GM23248 (cell line): ENCODE measurements around the gene DUSP7. TPM values are rescaled to one million over a fixed set of nuclear protein-coding genes. Genes with fewer than 3 reads are reported as not detected.
"Not testable (repeated sequence)": the region's sequence is repeated elsewhere in the genome, so short reads cannot be mapped to it uniquely, and the experiment has no call there.

Experiments used
- DNase-seq: peaks from one replicate; pipeline ENCODE4 v3.0.0-alpha.2; 2015
- H2AFZ ChIP-seq: fragments of 200-600 bp; sonication (generic); 2 replicates; pipeline ENCODE4 v1.6.1; 2016; ENCODE audit warnings: antibody characterized with exemption
- H3F3A ChIP-seq: fragments of 200-600 bp; sonication (generic); 2 replicates; pipeline ENCODE4 v1.6.1; 2016; ENCODE audit warnings: mild to moderate bottlenecking, antibody characterized with exemption, mixed run types; ENCODE audit not compliant: insufficient read depth
- H3K27ac ChIP-seq: fragments of 200-600 bp; sonication (generic); 2 replicates; pipeline ENCODE4 v1.5.1; 2016; ENCODE audit warnings: mild to moderate bottlenecking
- H3K27me3 ChIP-seq: fragments of 200-600 bp; sonication (generic); replicated peaks from 2 replicates; pipeline ENCODE4 v1.6.1; 2016; ENCODE audit warnings: mild to moderate bottlenecking; ENCODE audit not compliant: insufficient read depth
- H3K36me3 ChIP-seq: fragments of 200-600 bp; sonication (generic); 2 replicates; pipeline ENCODE4 v1.6.1; 2016; ENCODE audit warnings: low read depth, mild to moderate bottlenecking
- H3K4me1 ChIP-seq: fragments of 200-600 bp; sonication (generic); 2 replicates; pipeline ENCODE4 v1.6.1; 2016; ENCODE audit warnings: mild to moderate bottlenecking; ENCODE audit not compliant: insufficient read depth
- H3K4me2 ChIP-seq: fragments of 200-600 bp; sonication (generic); one replicate; pipeline ENCODE4 v1.6.1; 2016; ENCODE audit warnings: mild to moderate bottlenecking; ENCODE audit not compliant: unreplicated experiment
- H3K4me3 ChIP-seq: fragments of 200-600 bp; sonication (generic); 2 replicates; pipeline ENCODE4 v1.5.1; 2016; ENCODE audit warnings: mild to moderate bottlenecking
- H3K79me2 ChIP-seq: fragments of 200-600 bp; sonication (generic); 2 replicates; pipeline ENCODE4 v1.6.1; 2016; ENCODE audit warnings: mild to moderate bottlenecking; ENCODE audit not compliant: insufficient read depth
- H3K9ac ChIP-seq: fragments of 200-600 bp; sonication (generic); 2 replicates; pipeline ENCODE4 v1.6.1; 2016; ENCODE audit warnings: mild to moderate bottlenecking
- H3K9me2 ChIP-seq: fragments of 200-600 bp; sonication (generic); 2 replicates; pipeline ENCODE4 v1.6.1; 2016; ENCODE audit warnings: mixed run types, mild to moderate bottlenecking, moderate library complexity; ENCODE audit not compliant: insufficient read depth
- H3K9me3 ChIP-seq: fragments of 200-600 bp; sonication (generic); one replicate; pipeline ENCODE4 v1.6.1; 2017; ENCODE audit warnings: low read depth
- H4K20me1 ChIP-seq: fragments of 200-600 bp; sonication (generic); 2 replicates; pipeline ENCODE4 v1.6.0; 2016; ENCODE audit not compliant: insufficient read depth
- EZH2 ChIP-seq: fragments of 200-600 bp; sonication (generic); IDR thresholded peaks from 2 replicates; pipeline ENCODE4 v1.6.1; 2018; ENCODE audit warnings: antibody characterized with exemption, mild to moderate bottlenecking; ENCODE audit not compliant: insufficient read depth, poor library complexity, severe bottlenecking
- EZH2phosphoT487 ChIP-seq: fragments of 200-600 bp; sonication (generic); IDR thresholded peaks from 2 replicates; pipeline ENCODE4 v1.6.1; 2018; ENCODE audit warnings: antibody characterized with exemption, moderate library complexity, mild to moderate bottlenecking, low read depth; ENCODE audit not compliant: insufficient read depth
- WGBS, 2 experiments: methylation state at CpG; one replicate each; pipeline ENCODE4 v1.1.6; 2015 to 2017; ENCODE audit warnings: low lambda C conversion rate in 2 of 2, low coverage in 1 of 2; ENCODE audit errors: missing lambda C conversion rate in 2 of 2; 5-methylcytosine and 5-hydroxymethylcytosine counted together
- in situ Hi-C: fragments of 300-500 bp; cut with MboI; formaldehyde crosslinking; loops from 2 replicates; pipeline ENCODE4 v1.15.0; 2020
- polyA plus RNA-seq: library from polyadenylated mRNA; unstranded; fragments of >200 nt; fragmentation: Nextera tagmentation; extraction: Ambion mirVana; gene quantifications from 2 replicates; pipeline ENCODE4 v1.2.1, GENCODE V29; 2016
- total RNA-seq: library from RNA; depleted of rRNA; stranded (reverse); fragments of >200 nt; shearing (Covaris generic); gene quantifications from 2 replicates; pipeline ENCODE4 v1.2.3, GENCODE V29; 2014

The DUSP7 gene
- total and polyA plus RNA-seq, 2 experiments from 2014 or later, result 5.8 to 17.7 TPM

GRCh38 chr3:52034651-52035050, 21.7 kb downstream of the DUSP7 start:
- WGBS, 2 experiments, result 79 to 83% methylated on average over 3 of the region's 3 CpGs
- Histone ChIP-seq H3F3A (no peaks in the 10 kb centered on the region), H3K27me3 (no peaks in the 10 kb centered on the region), H3K4me1 (no peaks in the 10 kb centered on the region), H3K4me2 (no peak overlapping the region), H3K36me3 (no peaks in the 10 kb centered on the region), H4K20me1 (no peaks in the 10 kb centered on the region), H3K9me2 (no peaks in the 10 kb centered on the region), H3K9ac (no peak overlapping the region), H3K9me3 (no peaks in the 10 kb centered on the region), H3K27ac (no peak overlapping the region), H3K4me3 (no peak overlapping the region), H3K79me2 (no peaks in the 10 kb centered on the region), H2AFZ (no peak overlapping the region)
- DNase-seq, result no peak
- TF ChIP-seq EZH2 (no peak), EZH2phosphoT487 (no peak)
- in situ Hi-C loops, result no loop called here

- Histone ChIP-seq H3K79me2 (no peaks in the 10 kb centered on the region), H3K9me2 (no peaks in the 10 kb centered on the region), H3F3A (no peaks in the 10 kb centered on the region), H3K27me3 (no peaks in the 10 kb centered on the region), H3K9ac (no peak overlapping the region), H3K9me3 (no peaks in the 10 kb centered on the region), H3K27ac (no peak overlapping the region), H3K36me3 (no peaks in the 10 kb centered on the region), H3K4me3 (no peak overlapping the region), H4K20me1 (no peaks in the 10 kb centered on the region), H3K4me1 (no peaks in the 10 kb centered on the region), H3K4me2 (no peak overlapping the region), H2AFZ (no peak overlapping the region)
- no peak for TF ChIP-seq EZH2phosphoT487
- no peak for TF ChIP-seq EZH2
- DNase-seq, result no peak
- WGBS, 2 experiments, result 86 to 93% methylated on average over 5 of the region's 5 CpGs
- in situ Hi-C loops, result no loop called here
These were observed 22.2 kb downstream of the DUSP7 start for GRCh38 chr3:52034212-52034611.

GRCh38 chr3:52033748-52034147, 22.6 kb downstream of the DUSP7 start:
- H3F3A ChIP-seq, H3K9ac ChIP-seq, H2AFZ ChIP-seq, H3K4me2 ChIP-seq, H3K27ac ChIP-seq, H3K36me3 ChIP-seq, H3K79me2 ChIP-seq, H4K20me1 ChIP-seq, H3K9me3 ChIP-seq, H3K4me1 ChIP-seq, DNase-seq, H3K9me2 ChIP-seq, in situ Hi-C loops, H3K4me3 ChIP-seq, H3K27me3 ChIP-seq: not testable (repeated sequence)
- WGBS, 2 experiments, result 91 to 92% methylated on average over 6 of the region's 6 CpGs

GRCh38 chr3:52032702-52033408, 23.5 kb downstream of the DUSP7 start:
- DNase-seq, result no peak
- in situ Hi-C loops, result no loop called here
- Histone ChIP-seq H3K36me3 (no peaks in the 10 kb centered on the region), H3K9ac (no peak overlapping the region), H3K27ac (no peak overlapping the region), H3K4me3 (no peak overlapping the region), H3K9me3 (no peaks in the 10 kb centered on the region), H2AFZ (no peak overlapping the region), H3K9me2 (no peaks in the 10 kb centered on the region), H3K27me3 (no peaks in the 10 kb centered on the region), H3K79me2 (no peaks in the 10 kb centered on the region), H4K20me1 (no peaks in the 10 kb centered on the region), H3F3A (no peaks in the 10 kb centered on the region), H3K4me2 (no peak overlapping the region), H3K4me1 (no peaks in the 10 kb centered on the region)
- TF ChIP-seq EZH2, result no peak
- TF ChIP-seq EZH2phosphoT487, result no peak
- whole genome bisulfite sequencing, 2 experiments, result 76 to 79% methylated on average over 11 of the region's 11 CpGs

GRCh38 chr3:52031896-52032295, 24.5 kb downstream of the DUSP7 start:
- Histone ChIP-seq H3K9ac (no peak overlapping the region), H3K36me3 (no peaks in the 10 kb centered on the region), H3K9me3 (no peaks in the 10 kb centered on the region), H3F3A (no peaks in the 10 kb centered on the region), H3K4me3 (no peak overlapping the region), H3K27me3 (no peaks in the 10 kb centered on the region), H3K4me1 (no peaks in the 10 kb centered on the region), H3K27ac (no peak overlapping the region), H3K9me2 (no peaks in the 10 kb centered on the region), H2AFZ (no peak overlapping the region), H3K4me2 (no peak overlapping the region), H3K79me2 (no peaks in the 10 kb centered on the region), H4K20me1 (no peaks in the 10 kb centered on the region)
- in situ Hi-C loops, result no loop called here
- DNase-seq, result no peak
- TF ChIP-seq EZH2, result no peak
- TF ChIP-seq EZH2phosphoT487, result no peak
- 83 to 95% methylated on average over 6 to 10 of the region's 10 CpGs for WGBS, 2 experiments
